ENCODE measurements around the gene TMEM266.
A peak's percentile ranks its signal among the peaks of the same experiment; 100 is the strongest.

Gene TMEM266

GRCh38 chr15:76196269-76197231 lies 136.8 kb downstream of the TMEM266 start:
- no peaks in the 10 kb centered on the region for H3K27me3 ChIP-seq (ENCODE audit: insufficient read depth, low read length, poor library complexity, severe bottlenecking)
- no peak for TF ChIP-seq CTCF (conservative IDR thresholded peaks at IDR 0.05; ENCODE audit: low read length)
- no peak for TF ChIP-seq EZH2phosphoT487 (IDR thresholded peaks at IDR 0.05; ENCODE audit: borderline replicate concordance)
- no peak overlapping the region for H3K4me3 ChIP-seq (ENCODE audit: low read length, poor library complexity, severe bottlenecking)
- peak overlapping the region; percentile 14 for H3K4me2 ChIP-seq (ENCODE audit: low read depth, low read length, poor library complexity, severe bottlenecking)
- H2AFZ ChIP-seq (ENCODE audit: low read length): no peak overlapping the region
- no peaks in the 10 kb centered on the region for H3F3A ChIP-seq (ENCODE audit: low read depth)
- H3K9ac ChIP-seq (ENCODE audit: low read depth, low read length, poor library complexity, severe bottlenecking): peak overlapping the region; percentile 20
- peaks cover 18% of the 10 kb centered on the region for H3K4me1 ChIP-seq (ENCODE audit: insufficient read depth, low read length, poor library complexity, severe bottlenecking)
- no peaks in the 10 kb centered on the region for H3K79me2 ChIP-seq (ENCODE audit: insufficient read depth, low read length)
- H3K9me2 ChIP-seq (replicated peaks; ENCODE audit: low read depth, low read length): no peaks in the 10 kb centered on the region
- H3K9me3 ChIP-seq (ENCODE audit: insufficient read depth, low read depth, low read length): no peaks in the 10 kb centered on the region
- H3K36me3 ChIP-seq (ENCODE audit: insufficient read depth, low read length): no peaks in the 10 kb centered on the region
- no peaks in the 10 kb centered on the region for H4K20me1 ChIP-seq (ENCODE audit: insufficient read depth, low read length, poor library complexity, severe bottlenecking)

GRCh38 chr15:76197703-76198455 lies 138.1 kb downstream of the TMEM266 start:
- no peak overlapping the region for H2AFZ ChIP-seq (ENCODE audit: low read length)
- no peak overlapping the region for H3K9ac ChIP-seq (ENCODE audit: low read depth, low read length, poor library complexity, severe bottlenecking)
- H3K4me1 ChIP-seq (ENCODE audit: insufficient read depth, low read length, poor library complexity, severe bottlenecking): peaks cover 18% of the 10 kb centered on the region
- no peak for TF ChIP-seq CTCF (conservative IDR thresholded peaks at IDR 0.05; ENCODE audit: low read length)
- no peak for TF ChIP-seq EZH2phosphoT487 (IDR thresholded peaks at IDR 0.05; ENCODE audit: borderline replicate concordance)
- H4K20me1 ChIP-seq (ENCODE audit: insufficient read depth, low read length, poor library complexity, severe bottlenecking): no peaks in the 10 kb centered on the region
- no peak overlapping the region for H3K4me3 ChIP-seq (ENCODE audit: low read length, poor library complexity, severe bottlenecking)
- H3K36me3 ChIP-seq (ENCODE audit: insufficient read depth, low read length): no peaks in the 10 kb centered on the region
- H3K9me3 ChIP-seq (ENCODE audit: insufficient read depth, low read depth, low read length): no peaks in the 10 kb centered on the region
- no peaks in the 10 kb centered on the region for H3K9me2 ChIP-seq (replicated peaks; ENCODE audit: low read depth, low read length)
- no peaks in the 10 kb centered on the region for H3F3A ChIP-seq (ENCODE audit: low read depth)
- H3K4me2 ChIP-seq (ENCODE audit: low read depth, low read length, poor library complexity, severe bottlenecking): no peak overlapping the region
- H3K79me2 ChIP-seq (ENCODE audit: insufficient read depth, low read length): no peaks in the 10 kb centered on the region
- H3K27me3 ChIP-seq (ENCODE audit: insufficient read depth, low read length, poor library complexity, severe bottlenecking): no peaks in the 10 kb centered on the region

- Histone ChIP-seq H3K4me3 (ENCODE audit: low read length, poor library complexity, severe bottlenecking) (no peak overlapping the region), H3K4me1 (ENCODE audit: insufficient read depth, low read length, poor library complexity, severe bottlenecking) (peaks cover 18% of the 10 kb centered on the region), H3K9ac (ENCODE audit: low read depth, low read length, poor library complexity, severe bottlenecking) (no peak overlapping the region), H3K4me2 (ENCODE audit: low read depth, low read length, poor library complexity, severe bottlenecking) (no peak overlapping the region), H3K9me2 (replicated peaks; ENCODE audit: low read depth, low read length) (no peaks in the 10 kb centered on the region), H3K27me3 (ENCODE audit: insufficient read depth, low read length, poor library complexity, severe bottlenecking) (no peaks in the 10 kb centered on the region), H3K79me2 (ENCODE audit: insufficient read depth, low read length) (no peaks in the 10 kb centered on the region), H3K36me3 (ENCODE audit: insufficient read depth, low read length) (no peaks in the 10 kb centered on the region; the same call in 1 of the 2 replicates), H3F3A (ENCODE audit: low read depth) (no peaks in the 10 kb centered on the region), H2AFZ (ENCODE audit: low read length) (no peak overlapping the region), H4K20me1 (ENCODE audit: insufficient read depth, low read length, poor library complexity, severe bottlenecking) (no peaks in the 10 kb centered on the region), H3K9me3 (ENCODE audit: insufficient read depth, low read depth, low read length) (no peaks in the 10 kb centered on the region)
- no peak for TF ChIP-seq EZH2phosphoT487 (IDR thresholded peaks at IDR 0.05; ENCODE audit: borderline replicate concordance)
- no peak for TF ChIP-seq CTCF (conservative IDR thresholded peaks at IDR 0.05; ENCODE audit: low read length)
Observed at GRCh38 chr15:76198456-76199105, 138.8 kb downstream of the TMEM266 start.
